Amniotic epithelial cell (primary cell): ENCODE measurements around the gene XPNPEP2.
A peak's percentile ranks its signal among the peaks of the same experiment; 100 is the strongest.

Experiments
- DNase-seq: peaks from one replicate; pipeline ENCODE4 v3.0.0-alpha.2; 2010; ENCODE audit warnings: low read depth

Gene XPNPEP2

GRCh38 chrX:129800186-129800585 lies 61.4 kb downstream of the XPNPEP2 start:
- no peak for DNase-seq

- no peak for DNase-seq
These were observed 64.1 kb downstream of the XPNPEP2 start for GRCh38 chrX:129802863-129803262.

DNA sequence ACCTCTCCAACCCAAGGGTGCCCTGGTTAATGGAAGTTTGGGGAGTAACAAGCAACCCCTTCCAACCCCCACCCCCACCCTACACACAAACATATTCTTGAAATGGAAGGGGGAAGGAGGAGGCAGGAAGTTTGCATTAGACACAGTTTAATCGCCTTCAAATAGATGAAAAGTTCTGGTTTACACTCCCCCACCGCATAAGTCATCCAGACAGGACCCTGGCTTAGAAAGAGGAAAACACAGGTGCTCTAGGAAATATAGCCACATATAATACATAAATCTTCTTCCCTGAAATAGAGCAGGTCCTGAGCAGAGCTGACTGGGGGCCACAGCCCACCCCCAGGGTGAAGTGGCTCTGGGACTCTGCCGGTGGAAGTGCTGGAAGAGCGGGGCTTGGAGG lies 66.0 kb downstream of the XPNPEP2 start:
- DNase-seq, result no peak

- peak; percentile 68 for DNase-seq
These were observed 69.5 kb downstream of the XPNPEP2 start for GRCh38 chrX:129808158-129808828.

DNA sequence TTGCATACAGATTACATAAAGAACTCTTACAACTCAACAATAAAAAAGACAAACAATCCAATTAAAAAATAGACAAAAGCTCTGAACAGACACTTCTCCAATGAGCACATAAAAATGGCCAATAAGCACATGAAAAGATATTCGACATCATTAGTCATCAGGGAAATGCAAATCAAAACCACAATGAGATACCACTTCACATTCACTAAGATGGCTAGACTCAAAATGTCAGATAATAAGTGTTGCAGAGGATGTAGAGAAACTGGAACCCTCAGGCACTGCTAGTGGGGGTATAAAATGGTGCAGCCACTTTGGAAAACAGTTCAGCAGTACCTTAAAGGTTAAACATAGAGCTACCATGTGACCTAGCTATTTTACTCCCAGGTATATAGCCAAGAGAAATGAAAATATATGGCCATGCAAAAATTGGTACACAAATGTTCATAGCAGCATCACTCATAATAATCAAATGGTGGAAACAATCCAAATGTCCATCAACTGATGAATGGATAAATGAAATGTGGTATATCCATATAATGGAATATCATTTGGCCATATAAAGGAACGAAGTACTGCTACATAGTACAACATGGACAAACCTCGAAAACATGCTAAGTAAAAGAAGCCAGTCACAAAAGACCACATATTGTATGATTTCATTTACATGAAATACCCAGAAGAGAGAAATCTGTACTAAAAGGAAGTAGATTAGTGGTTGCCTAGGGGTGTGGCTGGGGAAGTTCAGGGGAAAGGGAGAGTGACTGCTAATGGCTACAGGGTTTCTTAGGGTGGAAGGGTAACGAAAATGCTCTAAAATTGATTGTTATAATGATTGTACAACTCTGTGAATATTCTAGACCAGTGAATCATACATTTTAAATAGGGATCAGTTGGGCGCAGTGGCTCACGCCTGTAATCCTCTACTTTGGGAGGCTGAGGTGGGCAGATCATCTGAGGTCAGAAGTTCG lies 70.3 kb downstream of the XPNPEP2 start:
- DNase-seq, result peak; percentile 62

GRCh38 chrX:129813662-129814368 lies 75.0 kb downstream of the XPNPEP2 start:
- no peak for DNase-seq

- no peak for DNase-seq
These were observed 79.3 kb downstream of the XPNPEP2 start for GRCh38 chrX:129818123-129818522.
